COR-L47 (cell line): ENCODE measurements around the gene USP5.

Experiments used
- DNase-seq: peaks from one replicate; lab custom pipeline; 2025; lab: John Stamatoyannopoulos, UW

USP5 gene

DNA sequence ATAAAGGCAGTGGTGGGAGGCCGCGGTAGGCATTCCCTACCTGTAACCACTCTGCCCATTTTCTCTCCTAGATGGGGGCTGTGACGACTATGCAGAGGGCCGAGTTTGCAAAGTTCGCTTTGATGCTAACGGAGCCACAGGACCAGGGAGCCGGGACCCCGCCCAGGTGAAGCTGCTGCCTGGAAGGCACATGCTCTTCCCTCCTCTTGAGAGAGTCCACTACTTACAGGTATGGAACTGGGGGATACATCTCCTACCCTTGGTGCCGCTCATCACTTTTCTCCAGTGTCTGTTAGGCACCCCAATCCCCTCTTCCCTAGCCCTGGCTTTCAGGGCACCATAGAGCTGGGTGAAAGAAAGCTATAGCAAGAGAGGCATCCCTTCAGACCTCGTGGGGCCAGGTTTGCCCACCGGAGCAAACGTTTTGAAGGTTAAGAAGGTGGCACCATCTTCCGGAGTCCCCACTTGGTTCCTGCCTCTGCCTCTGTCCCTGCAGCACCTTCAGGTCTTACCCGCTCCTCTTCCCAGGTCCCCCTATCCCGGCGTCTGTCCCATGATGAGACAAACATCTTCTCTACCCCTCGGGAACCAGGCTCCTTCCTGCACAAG, 25.7 kb upstream of the USP5 start:
- no peak for DNase-seq

GRCh38 chr12:6826734-6827436, 25.1 kb upstream of the USP5 start:
- DNase-seq = no peak

DNA sequence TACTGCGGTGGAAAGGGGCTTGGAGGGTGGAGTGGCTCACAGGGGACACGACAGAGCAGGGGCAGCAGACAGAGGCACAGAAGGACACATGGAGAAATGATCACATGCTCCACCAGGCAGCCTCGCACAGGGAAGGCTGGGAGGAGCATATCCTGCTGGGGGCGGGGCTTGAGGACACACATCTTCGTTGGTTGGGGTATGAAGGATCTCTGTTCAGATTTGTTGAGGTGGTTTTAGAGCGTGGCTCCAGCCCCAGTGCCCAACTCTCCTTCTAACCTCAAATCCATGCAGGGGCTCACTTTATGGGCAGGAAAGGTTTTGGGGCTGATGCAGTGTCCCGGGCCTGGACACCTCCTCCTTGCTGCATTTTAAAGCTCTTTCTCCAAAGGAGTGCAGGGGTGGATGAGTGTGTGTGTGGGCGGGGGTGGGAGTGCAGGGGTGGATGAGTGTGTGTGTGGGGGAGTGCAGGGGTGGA, 24.5 kb upstream of the USP5 start:
- peak; percentile 54 for DNase-seq

DNA sequence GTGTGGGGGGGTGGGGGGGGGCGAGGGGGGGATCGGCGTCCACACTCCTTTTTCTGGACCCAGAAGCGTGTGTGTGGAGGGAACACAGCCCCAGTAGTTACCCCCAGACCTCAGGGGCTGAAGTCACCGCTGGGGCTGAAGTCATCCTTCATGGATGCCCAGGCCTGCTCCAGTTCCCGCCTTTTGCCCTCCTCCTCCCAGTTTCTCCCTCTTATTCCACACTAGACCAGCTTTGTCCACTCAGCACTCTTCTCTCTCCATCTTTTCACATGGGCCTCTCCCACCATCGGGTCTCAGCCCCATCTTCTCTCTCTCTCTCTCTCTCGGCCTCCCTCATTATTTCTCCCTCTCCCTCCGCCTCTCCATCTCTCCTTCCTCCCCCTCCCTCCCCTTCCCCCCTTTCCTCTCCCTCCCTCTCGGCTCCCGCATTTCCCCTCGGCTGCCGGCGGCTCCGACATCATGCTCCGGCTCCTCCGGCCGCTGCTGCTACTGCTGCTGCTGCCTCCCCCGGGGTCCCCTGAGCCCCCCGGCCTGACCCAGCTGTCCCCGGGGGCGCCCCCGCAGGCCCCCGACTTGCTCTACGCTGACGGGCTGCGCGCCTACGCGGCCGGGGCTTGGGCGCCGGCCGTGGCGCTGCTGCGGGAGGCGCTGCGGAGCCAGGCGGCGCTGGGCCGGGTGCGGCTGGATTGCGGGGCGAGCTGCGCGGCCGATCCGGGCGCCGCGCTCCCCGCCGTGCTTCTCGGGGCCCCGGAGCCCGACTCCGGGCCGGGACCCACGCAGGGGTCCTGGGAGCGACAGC, 23.8 kb upstream of the USP5 start, which contains the start of gene P3H3:
P3H3 (plus strand) TSS at position 426 of the 799 bp plus-strand sequence; CDS start at position 460, 34 bp downstream.
- DNase-seq = no peak

- DNase-seq = no peak
Measured at GRCh38 chr12:6828781-6829535, 23.0 kb upstream of the USP5 start.

GRCh38 chr12:6829536-6830220, 22.3 kb upstream of the USP5 start:
- DNase-seq = no peak

DNA sequence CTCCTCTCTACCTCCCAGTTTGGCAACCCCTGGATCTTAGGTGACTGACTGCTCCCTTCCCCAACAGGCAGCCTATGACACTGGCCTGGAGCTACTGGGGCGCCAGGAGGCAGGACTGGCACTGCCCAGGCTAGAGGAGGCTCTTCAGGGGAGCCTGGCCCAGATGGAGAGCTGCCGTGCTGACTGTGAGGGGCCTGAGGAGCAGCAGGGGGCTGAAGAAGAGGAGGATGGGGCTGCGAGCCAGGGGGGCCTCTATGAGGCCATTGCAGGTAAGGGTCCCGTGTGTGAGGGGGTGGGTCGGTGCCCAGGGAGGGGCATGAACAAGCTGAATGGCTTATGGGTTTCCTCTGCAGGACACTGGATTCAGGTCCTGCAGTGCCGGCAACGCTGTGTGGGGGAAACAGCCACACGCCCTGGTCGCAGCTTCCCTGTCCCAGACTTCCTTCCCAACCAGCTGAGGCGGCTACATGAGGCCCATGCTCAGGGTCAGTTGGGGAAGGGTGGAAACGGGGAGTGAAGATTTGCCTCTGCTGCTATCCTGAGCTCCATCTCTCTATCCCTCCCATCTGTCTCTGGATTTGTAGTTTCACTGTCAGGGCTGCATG, 21.6 kb upstream of the USP5 start:
- no peak for DNase-seq

GRCh38 chr12:6830999-6831398, 21.0 kb upstream of the USP5 start:
- no peak for DNase-seq

- DNase-seq = no peak
Measured at GRCh38 chr12:6831450-6831995, 20.4 kb upstream of the USP5 start.

DNA sequence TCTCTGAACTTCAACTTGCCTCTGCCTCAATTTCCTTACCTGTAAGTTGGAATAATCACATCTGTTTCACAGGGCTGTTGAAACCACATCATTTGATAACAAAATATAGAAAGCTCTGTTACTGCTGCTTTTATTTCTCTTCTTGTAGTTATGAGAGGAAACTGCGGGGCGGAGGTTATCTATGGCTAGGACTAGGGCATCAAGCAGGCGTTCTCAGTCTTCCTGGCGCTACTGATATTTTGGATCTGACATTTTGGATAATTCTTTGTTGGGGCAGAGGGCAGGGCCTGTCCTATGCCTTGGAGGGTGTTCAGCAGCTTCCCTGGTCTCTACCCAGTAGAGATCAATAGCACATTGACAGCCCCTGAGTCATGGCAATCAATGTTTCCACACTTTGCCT, 19.8 kb upstream of the USP5 start:
- no peak for DNase-seq

- no peak for DNase-seq
Measured at GRCh38 chr12:6833189-6833890, 18.6 kb upstream of the USP5 start.

DNA sequence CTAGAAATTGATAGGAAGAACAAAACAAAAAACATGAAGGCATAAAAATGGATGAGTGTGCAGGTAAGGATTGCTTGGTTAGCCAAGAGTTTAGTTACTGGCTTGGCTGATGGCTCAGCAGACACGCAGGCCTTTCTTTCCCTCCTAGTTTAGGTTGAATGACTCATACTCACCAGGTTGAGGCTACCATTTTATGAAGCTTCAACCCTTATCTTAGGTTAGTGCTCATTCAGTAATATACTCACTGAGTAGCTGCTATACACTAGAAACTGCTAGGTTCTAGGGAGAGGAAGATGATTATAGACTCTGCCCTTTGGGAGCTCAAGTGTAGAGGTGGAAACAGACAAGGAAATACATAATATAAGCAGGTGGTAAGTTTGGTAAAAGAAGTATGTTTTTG, 17.7 kb upstream of the USP5 start:
- no peak for DNase-seq

GRCh38 chr12:6834873-6835272, 17.1 kb upstream of the USP5 start:
- no peak for DNase-seq

- DNase-seq = no peak
Measured at GRCh38 chr12:6836851-6837250, 15.1 kb upstream of the USP5 start.

- no peak for DNase-seq
Measured at GRCh38 chr12:6837370-6838060, 14.4 kb upstream of the USP5 start.

- no peak for DNase-seq
Measured at GRCh38 chr12:6838854-6839253, 13.1 kb upstream of the USP5 start.

GRCh38 chr12:6839482-6840201, 12.3 kb upstream of the USP5 start:
- DNase-seq = no peak

GRCh38 chr12:6840330-6840729, 11.6 kb upstream of the USP5 start:
- no peak for DNase-seq
